Hepatocyte (in vitro differentiated cells): Measurements from ENCODE around the gene IFT172. TPM values are rescaled to one million over a fixed set of nuclear protein-coding genes. Genes with fewer than 3 reads are reported as not detected.

ENCODE experiments used
- DNase-seq: peaks from one replicate; pipeline ENCODE4 v3.0.0-alpha.2; 2016; ENCODE audit warnings: low spot score
- H2AFZ ChIP-seq: fragments of 200-600 bp; sonication (generic); 2 replicates; pipeline ENCODE4 v1.6.0; 2016; ENCODE audit warnings: antibody characterized with exemption, mild to moderate bottlenecking
- H3K27ac ChIP-seq: fragments of 200-600 bp; sonication (generic); 2 replicates; pipeline ENCODE4 v1.5.1; 2016; ENCODE audit warnings: mild to moderate bottlenecking
- H3K27me3 ChIP-seq: fragments of 200-600 bp; sonication (generic); 2 replicates; pipeline ENCODE4 v1.6.1; 2016
- H3K36me3 ChIP-seq: fragments of 200-600 bp; sonication (generic); replicated peaks from 2 replicates; pipeline ENCODE4 v1.5.1; 2016; ENCODE audit warnings: low read depth; ENCODE audit not compliant: insufficient read depth
- H3K4me1 ChIP-seq: fragments of 200-600 bp; sonication (generic); 2 replicates; pipeline ENCODE4 v1.5.1; 2016; ENCODE audit warnings: mild to moderate bottlenecking, moderate library complexity; ENCODE audit not compliant: insufficient read depth
- H3K4me2 ChIP-seq: fragments of 200-600 bp; sonication (generic); 2 replicates; pipeline ENCODE4 v1.6.0; 2016
- H3K4me3 ChIP-seq: fragments of 200-600 bp; sonication (generic); 2 replicates; pipeline ENCODE4 v1.5.1; 2016; ENCODE audit warnings: mild to moderate bottlenecking
- H3K79me2 ChIP-seq: fragments of 200-600 bp; sonication (generic); 2 replicates; pipeline ENCODE4 v1.6.0; 2017; ENCODE audit warnings: mild to moderate bottlenecking
- H3K9me2 ChIP-seq: fragments of 200-600 bp; sonication (generic); replicated peaks from 2 replicates; pipeline ENCODE4 v1.6.0; 2017; ENCODE audit warnings: mild to moderate bottlenecking; ENCODE audit not compliant: insufficient read depth
- H3K9me3 ChIP-seq: fragments of 200-600 bp; sonication (generic); 2 replicates; pipeline ENCODE4 v1.5.1; 2016; ENCODE audit warnings: low read depth, mild to moderate bottlenecking
- H4K20me1 ChIP-seq: fragments of 200-600 bp; sonication (generic); 2 replicates; pipeline ENCODE4 v1.6.0; 2016; ENCODE audit warnings: mild to moderate bottlenecking; ENCODE audit not compliant: insufficient read depth, poor library complexity, severe bottlenecking
- EZH2 ChIP-seq: fragments of 200-600 bp; sonication (generic); IDR thresholded peaks from 2 replicates; pipeline ENCODE4 v1.6.1; 2016; ENCODE audit warnings: antibody characterized with exemption, mild to moderate bottlenecking, borderline replicate concordance
- EZH2phosphoT487 ChIP-seq: fragments of 200-600 bp; sonication (generic); IDR thresholded peaks from one replicate; pipeline ENCODE4 v1.6.1; 2018; ENCODE audit warnings: antibody characterized with exemption, mild to moderate bottlenecking, low read depth, moderate library complexity; ENCODE audit not compliant: unreplicated experiment, severe bottlenecking
- WGBS: methylation state at CpG from one replicate; pipeline ENCODE4 v1.1.6; 2016; ENCODE audit warnings: low lambda C conversion rate; ENCODE audit errors: missing lambda C conversion rate; 5-methylcytosine and 5-hydroxymethylcytosine counted together
- polyA plus RNA-seq: library from polyadenylated mRNA; unstranded; fragments of >200 nt; fragmentation: Nextera tagmentation; extraction: Ambion mirVana; gene quantifications from 2 replicates; pipeline ENCODE4 v1.2.1, GENCODE V29; 2016
- total RNA-seq: library from RNA; depleted of rRNA; stranded (reverse); fragments of >200 nt; gene quantifications from 2 replicates; pipeline ENCODE4 v1.2.3, GENCODE V29; 2014
- TF ChIP-seq, protein P1 (sequence below): fragments of 200-600 bp; sonication (generic); IDR thresholded peaks from 2 replicates; pipeline ENCODE4 v1.5.1; 2016; ENCODE audit warnings: antibody characterized with exemption, mild to moderate bottlenecking; ENCODE audit not compliant: poor library complexity

The IFT172 gene
- total and polyA plus RNA-seq, 2 experiments from 2014 or later, result 13.0 to 13.3 TPM

GRCh38 chr2:27445155-27445554, 44.4 kb downstream of the IFT172 start:
- Histone ChIP-seq H3K4me2 (no peak overlapping the region), H3K79me2 (no peaks in the 10 kb centered on the region), H3K9me3 (no peaks in the 10 kb centered on the region), H3K9me2 (no peaks in the 10 kb centered on the region), H3K4me1 (peaks cover 4% of the 10 kb centered on the region), H3K4me3 (no peak overlapping the region), H2AFZ (no peak overlapping the region), H3K36me3 (no peaks in the 10 kb centered on the region), H3K27me3 (no peaks in the 10 kb centered on the region), H3K27ac (peak overlapping the region; percentile 80), H4K20me1 (no peaks in the 10 kb centered on the region)
- no peak for DNase-seq
- TF ChIP-seq EZH2 (no peak), EZH2phosphoT487 (no peak)
- TF ChIP-seq, protein P1, sequence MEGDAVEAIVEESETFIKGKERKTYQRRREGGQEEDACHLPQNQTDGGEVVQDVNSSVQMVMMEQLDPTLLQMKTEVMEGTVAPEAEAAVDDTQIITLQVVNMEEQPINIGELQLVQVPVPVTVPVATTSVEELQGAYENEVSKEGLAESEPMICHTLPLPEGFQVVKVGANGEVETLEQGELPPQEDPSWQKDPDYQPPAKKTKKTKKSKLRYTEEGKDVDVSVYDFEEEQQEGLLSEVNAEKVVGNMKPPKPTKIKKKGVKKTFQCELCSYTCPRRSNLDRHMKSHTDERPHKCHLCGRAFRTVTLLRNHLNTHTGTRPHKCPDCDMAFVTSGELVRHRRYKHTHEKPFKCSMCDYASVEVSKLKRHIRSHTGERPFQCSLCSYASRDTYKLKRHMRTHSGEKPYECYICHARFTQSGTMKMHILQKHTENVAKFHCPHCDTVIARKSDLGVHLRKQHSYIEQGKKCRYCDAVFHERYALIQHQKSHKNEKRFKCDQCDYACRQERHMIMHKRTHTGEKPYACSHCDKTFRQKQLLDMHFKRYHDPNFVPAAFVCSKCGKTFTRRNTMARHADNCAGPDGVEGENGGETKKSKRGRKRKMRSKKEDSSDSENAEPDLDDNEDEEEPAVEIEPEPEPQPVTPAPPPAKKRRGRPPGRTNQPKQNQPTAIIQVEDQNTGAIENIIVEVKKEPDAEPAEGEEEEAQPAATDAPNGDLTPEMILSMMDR, result no peak
- WGBS, result 94% methylated on average over 8 of the region's 8 CpGs

DNA sequence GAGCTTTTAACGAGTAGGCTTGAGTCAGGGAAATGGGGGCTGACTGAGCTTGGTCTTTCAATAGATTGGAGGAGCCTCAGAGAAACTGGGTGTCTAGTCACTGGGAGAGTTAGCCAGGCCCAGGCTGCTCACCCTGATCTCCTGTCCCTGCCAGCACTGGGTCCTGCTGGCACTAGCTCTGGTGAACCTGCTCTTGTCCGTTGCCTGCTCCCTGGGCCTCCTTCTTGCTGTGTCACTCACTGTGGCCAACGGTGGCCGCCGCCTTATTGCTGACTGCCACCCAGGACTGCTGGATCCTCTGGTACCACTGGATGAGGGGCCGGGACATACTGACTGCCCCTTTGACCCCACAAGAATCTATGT, 46.6 kb downstream of the IFT172 start:
- peak overlapping the region; percentile 41 for H2AFZ ChIP-seq
- H3K36me3 ChIP-seq, result no peaks in the 10 kb centered on the region
- no peaks in the 10 kb centered on the region for H3K27me3 ChIP-seq
- H3K4me3 ChIP-seq, result no peak overlapping the region
- WGBS, result 84% methylated on average over 6 of the region's 6 CpGs
- no peaks in the 10 kb centered on the region for H4K20me1 ChIP-seq
- H3K9me3 ChIP-seq, result no peaks in the 10 kb centered on the region
- peaks cover 4% of the 10 kb centered on the region for H3K4me1 ChIP-seq
- peak overlapping the region; percentile 79 for H3K4me2 ChIP-seq
- H3K79me2 ChIP-seq, result no peaks in the 10 kb centered on the region
- H3K27ac ChIP-seq, result peak overlapping the region; percentile 37
- TF ChIP-seq EZH2 (no peak), EZH2phosphoT487 (no peak)
- TF ChIP-seq, protein P1, result no peak
- no peak for DNase-seq
- H3K9me2 ChIP-seq, result no peaks in the 10 kb centered on the region

GRCh38 chr2:27441958-27442919, 47.3 kb downstream of the IFT172 start, which contains the start of gene KRTCAP3:
TSS of gene KRTCAP3 (plus strand) at chr2:27442381. CDS start at chr2:27442413, 32 bp downstream.
- peak; percentile 88 for DNase-seq
- H3K4me3 ChIP-seq, result peak within 1 kb of the TSS; percentile 15
- peak within 1 kb of the TSS; percentile 41 for H2AFZ ChIP-seq
- H3K27ac ChIP-seq, result peak within 1 kb of the TSS; percentile 37
- H3K4me1 ChIP-seq, result peaks cover 4% of the 10 kb centered on the region
- H3K27me3 ChIP-seq, result no peaks in the 10 kb centered on the region
- no peaks in the 10 kb centered on the region for H3K79me2 ChIP-seq
- peak within 1 kb of the TSS; percentile 79 for H3K4me2 ChIP-seq
- no peaks in the 10 kb centered on the region for H3K9me3 ChIP-seq
- TF ChIP-seq, protein P1, result peak; percentile 31
- no peak for TF ChIP-seq EZH2
- no peaks in the 10 kb centered on the region for H3K36me3 ChIP-seq
- no peaks in the 10 kb centered on the region for H4K20me1 ChIP-seq
- 33% methylated on average over 48 of the region's 80 CpGs for WGBS
- no peaks in the 10 kb centered on the region for H3K9me2 ChIP-seq
